ENCODE results near the gene ZFP36L1. TPM values are rescaled to one million over a fixed set of nuclear protein-coding genes. Genes with fewer than 3 reads are reported as not detected.

Gene ZFP36L1
- total RNA-seq, 1 donor from 2014 or later: 368 TPM

DNA sequence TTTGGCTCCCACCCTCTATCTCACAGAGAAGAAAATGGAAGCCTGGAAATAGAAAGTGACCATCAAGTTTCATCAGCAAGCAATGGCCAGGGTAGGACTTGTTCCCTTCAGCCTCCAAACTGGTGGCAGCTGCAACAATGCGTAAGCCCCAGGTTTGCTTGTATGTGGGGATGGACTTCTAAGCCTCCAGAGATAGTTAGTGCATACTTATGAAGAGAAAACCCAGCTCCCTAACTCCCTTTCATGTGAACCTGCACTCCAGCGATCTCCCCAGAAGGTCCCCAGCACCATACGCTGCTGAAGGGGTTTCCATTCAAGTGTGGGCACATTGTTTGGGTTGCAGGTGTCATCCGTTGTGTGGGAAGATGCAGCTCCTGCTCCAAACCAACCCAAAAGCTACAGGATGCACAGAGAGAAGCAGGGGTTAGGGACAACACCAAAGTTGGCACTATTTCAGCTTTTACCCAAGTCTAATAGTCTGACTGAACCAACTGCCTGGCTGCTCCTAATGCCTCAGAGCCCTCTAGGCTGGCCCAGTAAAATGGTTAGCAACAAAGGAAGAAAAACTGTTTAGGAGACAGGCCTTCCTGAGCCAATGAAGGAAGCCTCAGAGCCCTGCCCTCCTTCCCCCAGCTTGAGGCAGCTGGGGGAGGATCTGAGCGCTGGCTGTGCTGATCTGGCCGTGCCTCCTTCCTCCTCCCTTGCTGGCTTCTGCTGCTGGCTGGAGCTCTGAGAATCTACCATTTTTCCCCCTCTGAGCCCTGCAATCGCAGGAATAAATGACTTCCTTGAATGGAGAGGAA is 12.3 kb downstream of the ZFP36L1 start:
- DNase-seq (ENCODE audit: low spot score, unreplicated experiment): no peak
- Mint-ChIP-seq H3K4me3 (ENCODE audit: low read depth) (no peak overlapping the region), H3K9me3 (ENCODE audit: low read depth) (peaks cover 3% of the 10 kb centered on the region), H3K27ac (peak overlapping the region; percentile 42), H3K27me3 (no peaks in the 10 kb centered on the region), H3K4me1 (ENCODE audit: low read depth) (peaks cover 38% of the 10 kb centered on the region), H3K36me3 (ENCODE audit: insufficient read depth) (no peaks in the 10 kb centered on the region)
- TF ChIP-seq, protein P1, sequence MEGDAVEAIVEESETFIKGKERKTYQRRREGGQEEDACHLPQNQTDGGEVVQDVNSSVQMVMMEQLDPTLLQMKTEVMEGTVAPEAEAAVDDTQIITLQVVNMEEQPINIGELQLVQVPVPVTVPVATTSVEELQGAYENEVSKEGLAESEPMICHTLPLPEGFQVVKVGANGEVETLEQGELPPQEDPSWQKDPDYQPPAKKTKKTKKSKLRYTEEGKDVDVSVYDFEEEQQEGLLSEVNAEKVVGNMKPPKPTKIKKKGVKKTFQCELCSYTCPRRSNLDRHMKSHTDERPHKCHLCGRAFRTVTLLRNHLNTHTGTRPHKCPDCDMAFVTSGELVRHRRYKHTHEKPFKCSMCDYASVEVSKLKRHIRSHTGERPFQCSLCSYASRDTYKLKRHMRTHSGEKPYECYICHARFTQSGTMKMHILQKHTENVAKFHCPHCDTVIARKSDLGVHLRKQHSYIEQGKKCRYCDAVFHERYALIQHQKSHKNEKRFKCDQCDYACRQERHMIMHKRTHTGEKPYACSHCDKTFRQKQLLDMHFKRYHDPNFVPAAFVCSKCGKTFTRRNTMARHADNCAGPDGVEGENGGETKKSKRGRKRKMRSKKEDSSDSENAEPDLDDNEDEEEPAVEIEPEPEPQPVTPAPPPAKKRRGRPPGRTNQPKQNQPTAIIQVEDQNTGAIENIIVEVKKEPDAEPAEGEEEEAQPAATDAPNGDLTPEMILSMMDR (IDR thresholded peaks at IDR 0.05; ENCODE audit: unreplicated experiment): no peak

DNA sequence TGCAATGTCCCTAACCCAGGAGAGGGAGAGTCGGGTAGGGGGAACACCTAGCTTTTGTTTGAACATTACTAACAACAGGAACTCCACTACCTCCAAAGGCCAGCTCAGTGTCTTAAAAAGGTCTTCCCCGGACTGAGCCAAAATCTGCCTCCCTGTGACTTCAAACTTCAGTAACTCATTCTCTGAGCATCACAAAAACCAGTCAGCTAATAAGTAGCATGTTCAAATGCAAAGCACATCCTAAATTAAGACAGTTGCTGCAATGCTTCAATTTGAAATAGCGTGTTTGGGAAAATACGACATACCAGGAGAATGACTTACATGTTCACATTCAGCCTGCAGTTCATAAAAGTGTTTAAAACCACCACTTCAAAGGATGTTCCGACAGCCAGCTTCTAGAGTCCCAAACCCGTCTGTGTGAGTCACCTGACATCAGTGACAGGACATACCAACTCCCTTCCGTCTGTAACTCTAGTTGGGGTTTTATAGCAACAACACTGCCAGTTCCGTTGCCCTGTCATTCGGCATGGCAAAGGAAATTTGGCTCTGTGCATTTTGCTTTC is 13.0 kb downstream of the ZFP36L1 start:
- peak overlapping the region; percentile 84 for H3K27ac Mint-ChIP-seq

DNA sequence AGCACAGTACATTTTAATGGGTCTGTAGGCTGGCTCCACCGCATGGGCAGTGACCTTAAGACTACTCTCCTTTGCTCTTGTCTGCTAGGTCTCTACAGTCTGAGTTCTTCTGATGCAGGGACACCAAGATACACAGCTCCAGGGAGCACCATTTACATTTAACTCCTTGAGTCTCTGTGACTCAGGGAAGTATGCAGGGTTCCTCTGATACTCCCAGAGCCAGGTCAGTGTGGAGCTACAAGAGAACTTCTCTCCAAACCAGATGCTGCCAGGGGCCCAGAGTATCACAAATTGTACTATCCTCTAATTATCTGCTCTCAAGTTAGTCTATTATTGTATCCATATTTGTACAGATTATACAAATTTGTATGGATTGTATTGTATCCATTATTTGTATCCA is 15.2 kb downstream of the ZFP36L1 start:
- Mint-ChIP-seq H3K4me3 (ENCODE audit: low read depth) (no peak overlapping the region), H3K27ac (no peak overlapping the region), H3K27me3 (no peaks in the 10 kb centered on the region), H3K4me1 (ENCODE audit: low read depth) (peaks cover 32% of the 10 kb centered on the region), H3K36me3 (ENCODE audit: insufficient read depth) (peaks cover 2% of the 10 kb centered on the region), H3K9me3 (ENCODE audit: low read depth) (peaks cover 9% of the 10 kb centered on the region)
- DNase-seq (ENCODE audit: low spot score, unreplicated experiment): no peak
- TF ChIP-seq, protein P1 (IDR thresholded peaks at IDR 0.05; ENCODE audit: unreplicated experiment): no peak

More for the DNA sequence above, 13.0 kb downstream of the ZFP36L1 start:
- Mint-ChIP-seq H3K27me3 (no peaks in the 10 kb centered on the region), H3K36me3 (ENCODE audit: insufficient read depth) (peaks cover under 1% of the 10 kb centered on the region), H3K9me3 (ENCODE audit: low read depth) (peaks cover 7% of the 10 kb centered on the region), H3K4me1 (ENCODE audit: low read depth) (peaks cover 35% of the 10 kb centered on the region), H3K4me3 (ENCODE audit: low read depth) (no peak overlapping the region)
- DNase-seq (ENCODE audit: low spot score, unreplicated experiment): no peak
- TF ChIP-seq, protein P1 (IDR thresholded peaks at IDR 0.05; ENCODE audit: unreplicated experiment): no peak

- H3K27ac Mint-ChIP-seq: no peak overlapping the region
- H3K4me3 Mint-ChIP-seq (ENCODE audit: low read depth): no peak overlapping the region
- H3K4me1 Mint-ChIP-seq (ENCODE audit: low read depth): peaks cover 24% of the 10 kb centered on the region
- TF ChIP-seq, protein P1 (IDR thresholded peaks at IDR 0.05; ENCODE audit: unreplicated experiment): no peak
- DNase-seq (ENCODE audit: low spot score, unreplicated experiment): no peak
- peaks cover 9% of the 10 kb centered on the region for H3K9me3 Mint-ChIP-seq (ENCODE audit: low read depth)
- no peaks in the 10 kb centered on the region for H3K27me3 Mint-ChIP-seq
- H3K36me3 Mint-ChIP-seq (ENCODE audit: insufficient read depth): peaks cover 2% of the 10 kb centered on the region
Observed at GRCh38 chr14:68775614-68776126, 17.2 kb downstream of the ZFP36L1 start.

GRCh38 chr14:68774771-68775613 is 17.9 kb downstream of the ZFP36L1 start:
- Mint-ChIP-seq H3K36me3 (ENCODE audit: insufficient read depth) (peaks cover 2% of the 10 kb centered on the region), H3K4me1 (ENCODE audit: low read depth) (peaks cover 20% of the 10 kb centered on the region), H3K9me3 (ENCODE audit: low read depth) (peaks cover 9% of the 10 kb centered on the region), H3K4me3 (ENCODE audit: low read depth) (no peak overlapping the region), H3K27me3 (peaks cover 2% of the 10 kb centered on the region), H3K27ac (no peak overlapping the region)
- TF ChIP-seq, protein P1 (IDR thresholded peaks at IDR 0.05; ENCODE audit: unreplicated experiment): no peak
- DNase-seq (ENCODE audit: low spot score, unreplicated experiment): no peak
